ENCODE measurements around the gene SPSB4. TPM values are rescaled to one million over a fixed set of nuclear protein-coding genes. Genes with fewer than 3 reads are reported as not detected.

SPSB4 gene
- total RNA-seq, 2 donors from 2014 or later = 18.2 to 48.1 TPM

GRCh38 chr3:141020143-141020830 lies 30.9 kb upstream of the SPSB4 start:
- ATAC-seq = no peak
- no peaks in the 10 kb centered on the region for H3K36me3 ChIP-seq (replicated peaks in 1 of 2; ENCODE audit: insufficient read depth in 1 of 2, low read depth in 2 of 2)
- H3K4me1 ChIP-seq = no peaks in the 10 kb centered on the region
- TF ChIP-seq POLR2A (IDR thresholded peaks at IDR 0.05) = no peak
- TF ChIP-seq, protein P1, sequence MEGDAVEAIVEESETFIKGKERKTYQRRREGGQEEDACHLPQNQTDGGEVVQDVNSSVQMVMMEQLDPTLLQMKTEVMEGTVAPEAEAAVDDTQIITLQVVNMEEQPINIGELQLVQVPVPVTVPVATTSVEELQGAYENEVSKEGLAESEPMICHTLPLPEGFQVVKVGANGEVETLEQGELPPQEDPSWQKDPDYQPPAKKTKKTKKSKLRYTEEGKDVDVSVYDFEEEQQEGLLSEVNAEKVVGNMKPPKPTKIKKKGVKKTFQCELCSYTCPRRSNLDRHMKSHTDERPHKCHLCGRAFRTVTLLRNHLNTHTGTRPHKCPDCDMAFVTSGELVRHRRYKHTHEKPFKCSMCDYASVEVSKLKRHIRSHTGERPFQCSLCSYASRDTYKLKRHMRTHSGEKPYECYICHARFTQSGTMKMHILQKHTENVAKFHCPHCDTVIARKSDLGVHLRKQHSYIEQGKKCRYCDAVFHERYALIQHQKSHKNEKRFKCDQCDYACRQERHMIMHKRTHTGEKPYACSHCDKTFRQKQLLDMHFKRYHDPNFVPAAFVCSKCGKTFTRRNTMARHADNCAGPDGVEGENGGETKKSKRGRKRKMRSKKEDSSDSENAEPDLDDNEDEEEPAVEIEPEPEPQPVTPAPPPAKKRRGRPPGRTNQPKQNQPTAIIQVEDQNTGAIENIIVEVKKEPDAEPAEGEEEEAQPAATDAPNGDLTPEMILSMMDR (IDR thresholded peaks at IDR 0.05) = no peak
- H3K4me3 ChIP-seq = no peak overlapping the region
- H3K27ac ChIP-seq = no peak overlapping the region
- intact Hi-C loops (cut with DNase I) = no loop called here
- no peaks in the 10 kb centered on the region for H3K27me3 ChIP-seq
- H3K9me3 ChIP-seq = no peaks in the 10 kb centered on the region
- WGBS, 2 donors = 85 to 87% methylated on average over 2 to 5 of the region's 5 CpGs
- DNase-seq = no peak

DNA sequence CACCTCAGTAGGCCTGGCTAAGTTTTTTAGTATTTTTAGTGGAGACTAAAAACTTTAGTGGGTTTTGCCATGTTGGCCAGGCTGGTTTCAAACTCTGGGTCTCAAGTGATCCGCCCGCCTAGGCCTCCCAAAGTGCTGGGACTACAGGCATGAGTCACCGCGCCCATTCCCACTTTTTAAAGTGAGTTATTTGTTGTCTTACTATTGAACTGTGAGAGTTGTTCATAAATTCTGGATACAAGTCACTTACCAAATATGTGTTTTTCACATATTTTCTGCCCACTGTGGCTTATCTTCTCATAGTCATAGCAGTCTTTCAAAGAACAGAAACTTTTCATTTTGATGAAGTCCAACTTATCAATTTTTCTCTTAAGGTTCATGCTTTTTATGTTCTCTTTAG lies 29.9 kb upstream of the SPSB4 start:
- DNase-seq (no peak), ATAC-seq (no peak)
- no peak overlapping the region for H3K27ac ChIP-seq
- H3K4me1 ChIP-seq = no peaks in the 10 kb centered on the region
- H3K27me3 ChIP-seq = no peaks in the 10 kb centered on the region
- intact Hi-C loops (cut with DNase I) = no loop called here
- no peaks in the 10 kb centered on the region for H3K9me3 ChIP-seq
- no peak for TF ChIP-seq POLR2A (IDR thresholded peaks at IDR 0.05)
- TF ChIP-seq, protein P1 (IDR thresholded peaks at IDR 0.05) = no peak
- no peak overlapping the region for H3K4me3 ChIP-seq
- 94 to 95% methylated on average over 4 of the region's 4 CpGs for WGBS, 2 donors
- no peaks in the 10 kb centered on the region for H3K36me3 ChIP-seq (replicated peaks in 1 of 2; ENCODE audit: insufficient read depth in 1 of 2, low read depth in 2 of 2)

- no peaks in the 10 kb centered on the region for H3K27me3 ChIP-seq
- H3K27ac ChIP-seq = no peak overlapping the region
- WGBS, 2 donors = 91 to 96% methylated on average over 11 to 21 of the region's 22 CpGs
- ATAC-seq (no peak), DNase-seq (no peak)
- H3K4me3 ChIP-seq = no peak overlapping the region
- intact Hi-C loops (cut with DNase I) = no loop called here
- no peak for TF ChIP-seq POLR2A (IDR thresholded peaks at IDR 0.05)
- TF ChIP-seq, protein P1 (IDR thresholded peaks at IDR 0.05) = no peak
- no peaks in the 10 kb centered on the region for H3K4me1 ChIP-seq
- H3K36me3 ChIP-seq (replicated peaks in 1 of 2; ENCODE audit: insufficient read depth in 1 of 2, low read depth in 2 of 2) = no peaks in the 10 kb centered on the region
- H3K9me3 ChIP-seq = no peaks in the 10 kb centered on the region
Observed at GRCh38 chr3:141030296-141030695, 20.9 kb upstream of the SPSB4 start.

GRCh38 chr3:141039589-141039988 lies 11.6 kb upstream of the SPSB4 start:
- no peak for DNase-seq
- Histone ChIP-seq H3K36me3 (replicated peaks in 1 of 2; ENCODE audit: insufficient read depth in 1 of 2, low read depth in 2 of 2) (no peaks in the 10 kb centered on the region), H3K4me3 (no peak overlapping the region), H3K9me3 (no peaks in the 10 kb centered on the region), H3K4me1 (no peaks in the 10 kb centered on the region), H3K27ac (no peak overlapping the region), H3K27me3 (no peaks in the 10 kb centered on the region)
- no peak for ATAC-seq
- WGBS, 2 donors = 55 to 70% methylated on average over 5 of the region's 5 CpGs
- intact Hi-C loops (cut with DNase I) = no loop called here
- no peak for TF ChIP-seq POLR2A (IDR thresholded peaks at IDR 0.05)

DNA sequence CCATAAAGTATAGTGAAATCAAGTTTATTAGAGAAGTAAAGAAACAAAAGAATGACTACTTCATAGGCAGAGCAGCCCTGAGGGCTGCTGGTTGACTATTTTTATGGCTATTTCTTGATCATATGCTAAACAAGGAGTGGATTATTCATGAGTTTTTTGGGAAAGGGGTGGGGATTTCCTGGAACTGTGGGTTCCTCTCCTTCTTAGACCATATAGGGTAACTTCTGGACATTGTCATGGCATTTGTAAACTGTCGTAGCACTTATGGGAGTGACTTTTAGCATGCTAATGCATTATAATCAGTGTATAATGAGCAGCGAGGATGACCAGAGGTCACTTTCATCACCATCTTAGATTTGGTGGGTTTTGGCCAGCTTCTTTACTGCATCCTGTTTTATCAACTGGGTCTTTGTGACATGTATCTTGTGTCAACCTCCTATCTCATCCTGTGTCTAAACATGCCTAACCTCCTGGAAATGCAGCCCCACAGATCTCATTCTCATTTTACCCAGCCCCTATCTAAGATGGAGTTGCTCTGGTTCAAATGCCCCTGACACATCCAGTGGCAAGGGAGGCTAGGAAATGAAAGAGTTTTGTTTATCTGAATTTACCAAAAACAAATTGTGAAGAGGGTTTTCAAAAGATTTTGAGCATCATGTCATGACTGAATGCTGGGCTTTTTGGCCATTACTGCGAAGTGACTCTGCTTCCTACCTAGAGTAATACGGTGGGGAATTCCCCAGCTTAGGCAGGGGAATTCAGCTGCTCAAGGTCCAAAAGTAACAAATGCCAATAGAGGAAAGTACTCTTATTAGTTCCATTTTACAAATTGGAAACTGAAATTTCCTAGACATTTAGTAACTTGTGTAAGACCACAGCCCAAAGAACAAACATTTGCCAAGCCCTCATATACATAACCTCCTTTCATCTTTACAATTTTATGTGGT lies 6.2 kb upstream of the SPSB4 start:
- H3K9me3 ChIP-seq = no peaks in the 10 kb centered on the region
- no peaks in the 10 kb centered on the region for H3K4me1 ChIP-seq
- no peak overlapping the region for H3K27ac ChIP-seq
- WGBS, 2 donors = 76 to 87% methylated on average over 4 of the region's 4 CpGs
- H3K36me3 ChIP-seq (replicated peaks in 1 of 2; ENCODE audit: insufficient read depth in 1 of 2, low read depth in 2 of 2) = no peaks in the 10 kb centered on the region
- DNase-seq (no peak), ATAC-seq (no peak)
- no peaks in the 10 kb centered on the region for H3K27me3 ChIP-seq
- H3K4me3 ChIP-seq = no peak overlapping the region
- no peak for TF ChIP-seq POLR2A (IDR thresholded peaks at IDR 0.05)
- TF ChIP-seq, protein P1 (IDR thresholded peaks at IDR 0.05) = no peak
- intact Hi-C loops (cut with DNase I) = loop anchor here (5.0 kb wide), 1 partner anchor 62 kb away; no protein-coding TSS in a partner anchor

Data from body of pancreas (tissue), 4 donors.